SK-N-SH treated with all-trans-retinoic acid at 6 μM for 48 hours (cell line): ENCODE data around the gene TLL2.

ENCODE experiments used
- ATAC-seq: fragments of 200-7000 bp; cut with Tn5 transposase; 3 replicates; pipeline ENCODE4 v1.9.1; 2020; ENCODE audit warnings: mild to moderate bottlenecking, moderate library complexity
- ARNTL ChIP-seq: fragments of 450-650 bp; formaldehyde crosslinking; IDR thresholded peaks from 2 replicates; pipeline ENCODE4 v1.5.0; 2020; ENCODE audit warnings: low read depth, mild to moderate bottlenecking, moderate library complexity, borderline replicate concordance
- BACH2 ChIP-seq: fragments of 250-450 bp; sonication (Bioruptor Pico); IDR thresholded peaks from 2 replicates; pipeline ENCODE4 v1.9.0; 2021; ENCODE audit warnings: mild to moderate bottlenecking, borderline replicate concordance
- ESRRG ChIP-seq: fragments of 250-450 bp; sonication (Bioruptor Pico); IDR thresholded peaks from 2 replicates; pipeline ENCODE4 v1.6.1; 2021; ENCODE audit warnings: mild to moderate bottlenecking
- GLIS3 ChIP-seq: fragments of 250-450 bp; sonication (Bioruptor Pico); IDR thresholded peaks from 2 replicates; pipeline ENCODE4 v1.5.0; 2020; ENCODE audit warnings: mild to moderate bottlenecking, moderate library complexity
- ISL1 ChIP-seq: fragments of 250-450 bp; sonication (Bioruptor Pico); IDR thresholded peaks from 2 replicates; pipeline ENCODE4 v2.1.2; 2022; ENCODE audit warnings: mild to moderate bottlenecking, moderate library complexity
- OSR1 ChIP-seq: fragments of 250-450 bp; sonication (Bioruptor Pico); IDR thresholded peaks from 2 replicates; pipeline ENCODE4 v1.8.0; 2022; ENCODE audit warnings: moderate library complexity, mild to moderate bottlenecking, inconsistent platforms
- POU6F1 ChIP-seq: fragments of 250-450 bp; sonication (Bioruptor Pico); IDR thresholded peaks from 2 replicates; pipeline ENCODE4 v1.8.0; 2021; ENCODE audit warnings: low read depth, mild to moderate bottlenecking, moderate library complexity, borderline replicate concordance
- PPARA ChIP-seq: fragments of 250-450 bp; sonication (Bioruptor Pico); IDR thresholded peaks from 2 replicates; pipeline ENCODE4 v1.5.0; 2020; ENCODE audit warnings: mild to moderate bottlenecking, borderline replicate concordance
- RARB ChIP-seq: fragments of 250-450 bp; sonication (Bioruptor Pico); IDR thresholded peaks from 2 replicates; pipeline ENCODE4 v1.8.0; 2021; ENCODE audit warnings: mild to moderate bottlenecking, moderate library complexity
- TOX ChIP-seq: fragments of 250-450 bp; sonication (Bioruptor Pico); IDR thresholded peaks from 2 replicates; pipeline ENCODE4 v1.8.0; 2021; ENCODE audit warnings: mild to moderate bottlenecking, moderate library complexity, borderline replicate concordance
- ZC3H10 ChIP-seq: fragments of 250-450 bp; sonication (Bioruptor Pico); IDR thresholded peaks from 2 replicates; pipeline ENCODE4 v1.5.1; 2021; ENCODE audit warnings: mild to moderate bottlenecking, moderate library complexity
- ZFP3 ChIP-seq: fragments of 250-450 bp; sonication (Bioruptor Pico); IDR thresholded peaks from 2 replicates; pipeline ENCODE4 v1.5.0; 2020; ENCODE audit warnings: mild to moderate bottlenecking, moderate library complexity
- ZNF565 ChIP-seq: fragments of 450-650 bp; formaldehyde crosslinking; conservative IDR thresholded peaks from 2 replicates; pipeline ENCODE4 v1.5.0; 2020; ENCODE audit warnings: low read depth, mild to moderate bottlenecking, moderate library complexity
- ZNF70 ChIP-seq: fragments of 450-650 bp; formaldehyde crosslinking; IDR thresholded peaks from 2 replicates; pipeline ENCODE4 v1.5.0; 2020; ENCODE audit warnings: mild to moderate bottlenecking, moderate library complexity
- ZNF8 ChIP-seq: fragments of 450-650 bp; formaldehyde crosslinking; IDR thresholded peaks from 2 replicates; pipeline ENCODE4 v1.5.0; 2020; ENCODE audit warnings: mild to moderate bottlenecking, moderate library complexity
- TF ChIP-seq, protein P1 (sequence below): fragments of 250-450 bp; sonication (Bioruptor Pico); IDR thresholded peaks from 2 replicates; pipeline ENCODE4 v1.5.1; 2021; ENCODE audit warnings: mild to moderate bottlenecking, moderate library complexity
- TF ChIP-seq, protein P2 (sequence below): fragments of 250-450 bp; sonication (Bioruptor Pico); IDR thresholded peaks from 2 replicates; pipeline ENCODE4 v1.5.1; 2020; ENCODE audit warnings: low read depth, mild to moderate bottlenecking, moderate library complexity
- TF ChIP-seq, protein P3 (sequence below): fragments of 250-450 bp; sonication (Bioruptor Pico); IDR thresholded peaks from 2 replicates; pipeline ENCODE4 v1.8.0; 2020; ENCODE audit warnings: mild to moderate bottlenecking, moderate library complexity, borderline replicate concordance
- TF ChIP-seq, protein P4 (sequence below): fragments of 250-450 bp; sonication (Bioruptor Pico); IDR thresholded peaks from 2 replicates; pipeline ENCODE4 v1.5.0; 2020; ENCODE audit warnings: mild to moderate bottlenecking, moderate library complexity

Gene TLL2

DNA sequence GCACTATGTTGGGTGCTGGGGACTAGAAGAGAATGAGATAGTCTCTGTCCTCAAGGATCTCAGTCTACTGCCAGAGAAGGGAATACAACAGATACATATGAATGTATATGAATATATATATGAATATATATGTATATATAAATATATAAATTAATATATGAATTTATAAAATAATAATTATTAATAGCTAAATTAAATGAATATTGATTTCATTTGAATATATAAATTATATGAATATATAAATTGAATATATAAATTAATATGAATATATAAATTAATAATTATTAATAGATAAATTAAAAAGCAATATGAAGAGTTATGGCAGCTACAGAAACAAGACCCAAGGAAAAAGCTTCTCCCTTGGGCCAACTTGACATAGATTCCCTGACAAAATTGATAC is 95.1 kb downstream of the TLL2 start:
- ATAC-seq = no peak
- TF ChIP-seq, protein P1, sequence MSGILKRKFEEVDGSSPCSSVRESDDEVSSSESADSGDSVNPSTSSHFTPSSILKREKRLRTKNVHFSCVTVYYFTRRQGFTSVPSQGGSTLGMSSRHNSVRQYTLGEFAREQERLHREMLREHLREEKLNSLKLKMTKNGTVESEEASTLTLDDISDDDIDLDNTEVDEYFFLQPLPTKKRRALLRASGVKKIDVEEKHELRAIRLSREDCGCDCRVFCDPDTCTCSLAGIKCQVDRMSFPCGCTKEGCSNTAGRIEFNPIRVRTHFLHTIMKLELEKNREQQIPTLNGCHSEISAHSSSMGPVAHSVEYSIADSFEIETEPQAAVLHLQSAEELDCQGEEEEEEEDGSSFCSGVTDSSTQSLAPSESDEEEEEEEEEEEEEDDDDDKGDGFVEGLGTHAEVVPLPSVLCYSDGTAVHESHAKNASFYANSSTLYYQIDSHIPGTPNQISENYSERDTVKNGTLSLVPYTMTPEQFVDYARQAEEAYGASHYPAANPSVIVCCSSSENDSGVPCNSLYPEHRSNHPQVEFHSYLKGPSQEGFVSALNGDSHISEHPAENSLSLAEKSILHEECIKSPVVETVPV (CRISPR knock-in tag) = no peak
- TF ChIP-seq ZFP3 (CRISPR knock-in tag) (no peak), RARB (no peak), TOX (no peak), ISL1 (CRISPR knock-in tag) (no peak), GLIS3 (CRISPR knock-in tag) (no peak), ZNF8 (no peak), ZNF565 (CRISPR knock-in tag) (no peak), ZNF70 (CRISPR knock-in tag) (no peak), POU6F1 (CRISPR knock-in tag) (no peak), ARNTL (no peak)
- TF ChIP-seq, protein P2, sequence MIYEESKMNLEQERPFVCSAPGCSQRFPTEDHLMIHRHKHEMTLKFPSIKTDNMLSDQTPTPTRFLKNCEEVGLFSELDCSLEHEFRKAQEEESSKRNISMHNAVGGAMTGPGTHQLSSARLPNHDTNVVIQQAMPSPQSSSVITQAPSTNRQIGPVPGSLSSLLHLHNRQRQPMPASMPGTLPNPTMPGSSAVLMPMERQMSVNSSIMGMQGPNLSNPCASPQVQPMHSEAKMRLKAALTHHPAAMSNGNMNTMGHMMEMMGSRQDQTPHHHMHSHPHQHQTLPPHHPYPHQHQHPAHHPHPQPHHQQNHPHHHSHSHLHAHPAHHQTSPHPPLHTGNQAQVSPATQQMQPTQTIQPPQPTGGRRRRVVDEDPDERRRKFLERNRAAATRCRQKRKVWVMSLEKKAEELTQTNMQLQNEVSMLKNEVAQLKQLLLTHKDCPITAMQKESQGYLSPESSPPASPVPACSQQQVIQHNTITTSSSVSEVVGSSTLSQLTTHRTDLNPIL = no peak
- TF ChIP-seq, protein P3, sequence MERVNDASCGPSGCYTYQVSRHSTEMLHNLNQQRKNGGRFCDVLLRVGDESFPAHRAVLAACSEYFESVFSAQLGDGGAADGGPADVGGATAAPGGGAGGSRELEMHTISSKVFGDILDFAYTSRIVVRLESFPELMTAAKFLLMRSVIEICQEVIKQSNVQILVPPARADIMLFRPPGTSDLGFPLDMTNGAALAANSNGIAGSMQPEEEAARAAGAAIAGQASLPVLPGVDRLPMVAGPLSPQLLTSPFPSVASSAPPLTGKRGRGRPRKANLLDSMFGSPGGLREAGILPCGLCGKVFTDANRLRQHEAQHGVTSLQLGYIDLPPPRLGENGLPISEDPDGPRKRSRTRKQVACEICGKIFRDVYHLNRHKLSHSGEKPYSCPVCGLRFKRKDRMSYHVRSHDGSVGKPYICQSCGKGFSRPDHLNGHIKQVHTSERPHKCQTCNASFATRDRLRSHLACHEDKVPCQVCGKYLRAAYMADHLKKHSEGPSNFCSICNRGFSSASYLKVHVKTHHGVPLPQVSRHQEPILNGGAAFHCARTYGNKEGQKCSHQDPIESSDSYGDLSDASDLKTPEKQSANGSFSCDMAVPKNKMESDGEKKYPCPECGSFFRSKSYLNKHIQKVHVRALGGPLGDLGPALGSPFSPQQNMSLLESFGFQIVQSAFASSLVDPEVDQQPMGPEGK (CRISPR knock-in tag) = no peak
- TF ChIP-seq, protein P4, sequence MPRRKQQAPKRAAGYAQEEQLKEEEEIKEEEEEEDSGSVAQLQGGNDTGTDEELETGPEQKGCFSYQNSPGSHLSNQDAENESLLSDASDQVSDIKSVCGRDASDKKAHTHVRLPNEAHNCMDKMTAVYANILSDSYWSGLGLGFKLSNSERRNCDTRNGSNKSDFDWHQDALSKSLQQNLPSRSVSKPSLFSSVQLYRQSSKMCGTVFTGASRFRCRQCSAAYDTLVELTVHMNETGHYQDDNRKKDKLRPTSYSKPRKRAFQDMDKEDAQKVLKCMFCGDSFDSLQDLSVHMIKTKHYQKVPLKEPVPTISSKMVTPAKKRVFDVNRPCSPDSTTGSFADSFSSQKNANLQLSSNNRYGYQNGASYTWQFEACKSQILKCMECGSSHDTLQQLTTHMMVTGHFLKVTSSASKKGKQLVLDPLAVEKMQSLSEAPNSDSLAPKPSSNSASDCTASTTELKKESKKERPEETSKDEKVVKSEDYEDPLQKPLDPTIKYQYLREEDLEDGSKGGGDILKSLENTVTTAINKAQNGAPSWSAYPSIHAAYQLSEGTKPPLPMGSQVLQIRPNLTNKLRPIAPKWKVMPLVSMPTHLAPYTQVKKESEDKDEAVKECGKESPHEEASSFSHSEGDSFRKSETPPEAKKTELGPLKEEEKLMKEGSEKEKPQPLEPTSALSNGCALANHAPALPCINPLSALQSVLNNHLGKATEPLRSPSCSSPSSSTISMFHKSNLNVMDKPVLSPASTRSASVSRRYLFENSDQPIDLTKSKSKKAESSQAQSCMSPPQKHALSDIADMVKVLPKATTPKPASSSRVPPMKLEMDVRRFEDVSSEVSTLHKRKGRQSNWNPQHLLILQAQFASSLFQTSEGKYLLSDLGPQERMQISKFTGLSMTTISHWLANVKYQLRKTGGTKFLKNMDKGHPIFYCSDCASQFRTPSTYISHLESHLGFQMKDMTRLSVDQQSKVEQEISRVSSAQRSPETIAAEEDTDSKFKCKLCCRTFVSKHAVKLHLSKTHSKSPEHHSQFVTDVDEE = no peak

DNA sequence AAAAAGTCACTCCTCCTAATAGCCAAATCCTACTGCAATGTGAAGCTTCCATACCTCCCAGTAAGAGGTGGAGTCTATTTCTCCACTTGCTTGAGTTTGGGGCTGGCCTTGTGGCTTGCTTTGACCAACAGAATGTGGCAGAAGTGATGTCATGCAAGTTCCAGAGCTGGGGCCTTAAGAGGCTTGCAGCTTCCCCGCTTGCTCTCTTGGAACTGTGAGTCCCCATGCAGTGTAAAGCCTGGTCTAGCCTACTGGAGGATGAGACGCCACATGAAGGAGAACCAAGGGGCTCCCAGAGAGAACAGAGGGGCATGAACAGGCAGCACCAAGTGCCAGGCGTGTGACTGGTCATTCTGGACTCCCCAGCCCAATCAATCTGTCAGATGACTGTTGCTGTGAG is 96.3 kb downstream of the TLL2 start:
- ATAC-seq = no peak
- TF ChIP-seq, protein P4 = no peak
- TF ChIP-seq, all 23 proteins: peak for 0

- ATAC-seq = no peak
- TF ChIP-seq ARNTL = no peak
- no peak for TF ChIP-seq RARB
- TF ChIP-seq ESRRG (CRISPR knock-in tag) = no peak
- no peak for TF ChIP-seq TOX
- TF ChIP-seq GLIS3 (CRISPR knock-in tag) = no peak
These were observed 97.1 kb downstream of the TLL2 start for GRCh38 chr10:96416643-96417042.

GRCh38 chr10:96415891-96416554 is 97.7 kb downstream of the TLL2 start:
- TF ChIP-seq ISL1 (CRISPR knock-in tag) (no peak), ZC3H10 (CRISPR knock-in tag) (no peak), PPARA (CRISPR knock-in tag) (no peak), BACH2 (no peak), ZNF565 (CRISPR knock-in tag) (no peak), ESRRG (CRISPR knock-in tag) (no peak), POU6F1 (CRISPR knock-in tag) (no peak), TOX (no peak), OSR1 (no peak)
- ATAC-seq = no peak
